NK-92 (cell line): ENCODE results near the gene LRRD1.
"Not testable (repeated sequence)": the region's sequence is repeated elsewhere in the genome, so short reads cannot be mapped to it uniquely, and the experiment has no call there.

Source experiments
- DNase-seq: peaks from one replicate; lab custom pipeline; 2025; ENCODE audit not compliant: unreplicated experiment; lab: John Stamatoyannopoulos, UW

The LRRD1 gene

GRCh38 chr7:92178928-92179924 is at the start of gene LRRD1:
TSS of gene LRRD1 (minus strand) at chr7:92179142. CDS start at chr7:92165202, 13,940 bp downstream.
- DNase-seq = peak; percentile 22

DNA sequence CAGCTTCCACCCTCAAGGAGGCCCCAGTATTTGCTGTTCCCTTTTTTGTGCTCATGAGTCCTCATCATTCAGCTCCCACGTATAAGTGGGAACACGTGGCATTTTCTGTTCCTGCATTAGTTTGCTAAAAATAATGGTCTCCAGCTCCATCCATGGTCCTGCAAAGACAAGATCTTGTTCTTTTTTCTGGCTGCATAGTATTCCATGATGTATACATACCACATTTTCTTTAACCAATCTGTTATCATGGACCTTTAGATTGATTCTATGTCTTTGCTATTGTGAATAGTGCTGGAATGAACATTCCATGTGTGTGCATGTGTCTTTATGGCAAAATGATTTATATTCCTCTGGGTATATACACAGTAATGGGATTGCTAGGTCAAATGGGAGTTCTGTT is 49.8 kb upstream of the LRRD1 start:
- no peak for DNase-seq

- no peak for DNase-seq
Observed at GRCh38 chr7:92228100-92228499, 49.2 kb upstream of the LRRD1 start.

- no peak for DNase-seq
Observed at GRCh38 chr7:92226981-92227380, 48.0 kb upstream of the LRRD1 start.

DNA sequence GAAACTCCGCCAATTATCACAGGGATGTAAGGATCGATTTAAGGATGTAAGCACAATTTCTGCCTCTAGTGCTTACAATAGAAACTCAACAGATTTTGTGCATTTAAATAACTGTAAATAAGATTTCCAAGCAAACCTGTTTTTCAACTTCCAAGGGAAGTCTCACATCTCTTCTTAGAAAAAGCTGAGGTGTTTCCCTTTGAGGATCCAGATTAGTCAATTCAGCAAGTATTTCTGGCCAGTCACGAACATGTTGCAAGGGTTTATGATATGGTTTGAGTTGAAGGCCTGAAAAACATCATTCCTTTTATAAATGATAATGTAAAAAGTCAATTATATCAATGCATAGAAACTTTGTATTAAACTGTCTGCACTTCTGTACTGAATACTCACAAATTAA is 42.8 kb upstream of the LRRD1 start:
- DNase-seq = no peak

DNA sequence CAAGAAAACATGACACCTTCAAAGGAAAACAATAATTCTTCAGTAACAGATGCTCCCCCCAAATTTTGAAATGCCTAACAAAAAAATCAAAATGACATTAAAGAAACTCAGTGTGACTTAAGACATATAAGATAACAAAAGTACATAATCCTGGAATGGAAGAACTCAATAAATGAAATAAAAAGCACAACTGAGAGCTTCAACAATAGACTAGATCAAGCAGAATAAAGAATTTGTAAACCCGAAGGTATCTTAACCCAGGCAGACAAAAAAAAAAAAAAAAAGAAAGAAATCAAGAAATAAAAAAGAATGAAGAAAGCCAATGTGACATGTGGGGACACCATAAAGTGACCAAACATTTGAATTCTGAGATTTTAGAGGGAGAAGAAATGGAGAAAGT is 27.7 kb upstream of the LRRD1 start:
- DNase-seq = no peak

DNA sequence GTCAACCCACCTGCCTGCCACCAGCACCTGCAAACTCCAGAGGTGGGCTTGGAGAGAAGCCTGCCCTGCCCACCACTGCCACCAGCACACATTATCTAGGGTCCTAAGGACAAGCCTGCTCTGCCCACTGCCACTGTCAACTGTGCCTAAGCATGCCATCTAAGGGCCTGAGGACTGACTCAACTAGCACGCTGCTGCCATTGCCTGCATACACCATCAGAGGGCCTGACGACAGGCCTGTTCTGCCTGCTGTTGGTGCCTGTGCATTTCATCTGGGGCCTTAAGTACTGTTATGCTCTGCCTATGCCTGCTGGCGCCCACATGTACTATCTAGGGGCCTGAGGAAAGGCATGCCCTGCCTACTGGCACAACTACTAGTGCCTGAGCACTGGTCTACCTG is 27.0 kb upstream of the LRRD1 start:
- no peak for DNase-seq

- DNase-seq = no peak
Observed at GRCh38 chr7:92200791-92201190, 21.8 kb upstream of the LRRD1 start.

- DNase-seq = no peak
Observed at GRCh38 chr7:92192326-92192725, 13.4 kb upstream of the LRRD1 start.

- not testable (repeated sequence) for DNase-seq
Observed at GRCh38 chr7:92189246-92189645, 10.3 kb upstream of the LRRD1 start.

DNA sequence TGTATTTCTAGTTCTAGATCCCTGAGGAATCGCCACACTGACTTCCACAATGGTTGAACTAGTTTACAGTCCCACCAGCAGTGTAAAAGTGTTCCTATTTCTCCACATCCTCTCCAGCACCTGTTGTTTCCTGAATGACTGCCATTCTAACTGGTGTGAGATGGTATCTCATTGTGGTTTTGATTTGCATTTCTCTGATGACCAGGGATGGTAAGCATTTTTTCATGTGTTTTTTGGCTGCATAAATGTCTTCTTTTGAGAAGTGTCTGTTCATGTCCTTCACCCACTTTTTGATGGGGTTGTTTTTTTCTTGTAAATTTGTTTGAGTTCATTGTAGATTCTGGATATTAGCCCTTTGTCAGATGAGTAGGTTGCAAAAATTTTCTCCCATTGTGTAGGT is 5.4 kb upstream of the LRRD1 start:
- not testable (repeated sequence) for DNase-seq

DNA sequence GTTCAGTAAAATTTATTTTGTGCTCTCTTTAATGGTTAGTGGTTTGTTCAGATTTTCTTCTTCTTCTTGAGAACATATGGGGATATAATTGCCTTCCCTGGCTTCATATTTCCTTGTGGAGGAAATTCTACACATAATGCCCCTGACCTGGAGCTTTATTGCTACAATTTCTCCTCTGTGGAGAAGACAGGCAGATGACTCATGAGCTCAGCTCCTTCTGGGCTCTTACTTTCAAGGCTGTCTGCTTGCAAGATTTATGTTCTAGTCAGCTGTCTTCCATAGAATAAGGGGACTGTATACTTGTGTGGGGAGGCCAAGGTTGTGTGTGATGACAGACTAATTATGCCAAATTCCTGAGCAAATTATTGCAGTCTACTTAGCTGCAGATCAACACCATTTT is 1.6 kb downstream of the LRRD1 start:
- no peak for DNase-seq

DNA sequence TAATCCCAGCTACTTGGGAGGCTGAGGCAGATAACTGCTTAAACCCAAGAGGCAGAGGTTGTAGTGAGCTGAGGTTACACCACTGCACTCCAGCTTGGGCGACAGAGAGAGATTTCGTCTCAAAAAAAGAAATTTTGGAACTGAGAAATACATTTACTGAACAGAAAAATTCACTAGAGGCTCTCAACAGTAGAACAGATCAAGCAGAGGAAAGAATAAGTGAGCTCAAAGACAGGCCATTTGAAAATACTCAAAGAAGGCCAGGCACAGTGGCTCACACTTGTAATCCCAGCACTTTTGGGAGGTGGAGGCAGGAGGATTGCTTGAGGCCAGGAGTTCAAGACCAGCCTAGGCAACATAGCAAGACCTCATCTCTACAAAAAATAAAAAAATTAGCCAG is 9.4 kb downstream of the LRRD1 start:
- DNase-seq = not testable (repeated sequence)

- DNase-seq = no peak
Observed at GRCh38 chr7:92161271-92161670, 17.7 kb downstream of the LRRD1 start.

GRCh38 chr7:92158660-92159575 is 20.0 kb downstream of the LRRD1 start:
- DNase-seq = no peak

GRCh38 chr7:92156990-92157389 is 22.0 kb downstream of the LRRD1 start:
- DNase-seq = no peak

GRCh38 chr7:92155108-92155739 is 23.7 kb downstream of the LRRD1 start:
- DNase-seq = no peak

DNA sequence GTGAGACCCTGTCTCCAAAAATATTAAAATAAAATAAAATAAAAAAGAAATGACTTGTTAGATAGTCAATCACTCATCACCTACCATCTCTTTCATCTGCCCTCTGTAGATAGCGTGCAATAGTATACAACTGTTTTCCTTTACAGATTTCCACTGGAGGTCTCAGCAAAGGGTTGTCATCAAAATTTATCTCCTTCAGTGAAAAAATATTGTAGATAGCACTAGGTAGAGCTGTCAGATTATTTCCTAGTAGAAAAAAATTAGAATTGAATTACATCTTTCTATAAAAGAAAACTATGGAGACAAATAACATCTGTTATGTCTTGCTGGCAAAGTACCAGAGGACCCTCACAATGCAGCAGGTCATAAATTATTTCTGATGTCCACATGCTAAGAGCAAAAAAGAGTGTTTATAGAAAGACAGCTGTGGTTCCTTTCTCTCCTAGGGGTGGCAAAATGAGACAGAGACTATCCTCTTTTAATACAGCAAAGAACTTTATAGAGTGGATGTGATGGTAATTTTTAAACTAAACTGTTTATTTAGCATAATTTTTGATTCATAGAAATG is 28.4 kb downstream of the LRRD1 start:
- no peak for DNase-seq

- DNase-seq = no peak
Observed at GRCh38 chr7:92149736-92150239, 29.2 kb downstream of the LRRD1 start.

DNA sequence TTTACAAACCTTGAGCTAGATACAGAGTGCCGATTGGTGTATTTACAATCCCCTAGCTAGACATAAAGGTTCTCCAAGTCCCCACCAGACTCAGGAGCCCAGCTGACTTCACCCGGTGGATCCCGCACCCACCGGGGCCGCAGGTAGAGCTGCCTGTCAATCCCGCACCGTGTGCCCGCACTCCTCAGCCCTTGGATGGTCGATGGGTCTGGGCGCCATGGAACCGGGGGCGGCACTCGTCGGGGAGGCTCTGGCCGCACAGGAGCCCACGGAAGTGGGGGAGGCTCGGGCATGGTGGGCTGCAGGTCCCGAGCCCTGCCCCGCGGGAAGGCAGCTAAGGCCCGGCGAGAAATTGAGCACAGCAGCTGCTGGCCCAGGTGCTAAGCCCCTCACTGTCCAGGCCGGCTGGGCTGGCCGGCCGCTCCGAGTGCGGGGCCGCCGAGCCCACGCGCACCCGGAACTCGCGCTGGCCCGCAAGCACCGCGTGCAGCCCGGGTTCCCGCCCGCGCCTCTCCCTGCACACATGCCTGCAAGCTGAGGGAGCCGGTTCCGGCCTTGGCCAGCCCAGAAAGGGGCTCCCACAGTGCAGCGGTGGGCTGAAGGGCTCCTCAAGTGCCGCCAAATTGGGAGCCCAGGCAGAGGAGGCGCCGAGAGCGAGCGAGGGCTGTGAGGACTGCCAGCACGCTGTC is 35.6 kb downstream of the LRRD1 start:
- not testable (repeated sequence) for DNase-seq
